Embryonic facial prominence (tissue), 1 donor: Measurements from ENCODE around the gene MKNK1.
"Not testable (repeated sequence)": the region's sequence is repeated elsewhere in the genome, so short reads cannot be mapped to it uniquely, and the experiment has no call there.

Experiments used
- DNase-seq: peaks from one replicate; pipeline ENCODE4 v3.0.0-alpha.2; 2016; ENCODE audit errors: extremely low spot score

MKNK1 gene

DNA sequence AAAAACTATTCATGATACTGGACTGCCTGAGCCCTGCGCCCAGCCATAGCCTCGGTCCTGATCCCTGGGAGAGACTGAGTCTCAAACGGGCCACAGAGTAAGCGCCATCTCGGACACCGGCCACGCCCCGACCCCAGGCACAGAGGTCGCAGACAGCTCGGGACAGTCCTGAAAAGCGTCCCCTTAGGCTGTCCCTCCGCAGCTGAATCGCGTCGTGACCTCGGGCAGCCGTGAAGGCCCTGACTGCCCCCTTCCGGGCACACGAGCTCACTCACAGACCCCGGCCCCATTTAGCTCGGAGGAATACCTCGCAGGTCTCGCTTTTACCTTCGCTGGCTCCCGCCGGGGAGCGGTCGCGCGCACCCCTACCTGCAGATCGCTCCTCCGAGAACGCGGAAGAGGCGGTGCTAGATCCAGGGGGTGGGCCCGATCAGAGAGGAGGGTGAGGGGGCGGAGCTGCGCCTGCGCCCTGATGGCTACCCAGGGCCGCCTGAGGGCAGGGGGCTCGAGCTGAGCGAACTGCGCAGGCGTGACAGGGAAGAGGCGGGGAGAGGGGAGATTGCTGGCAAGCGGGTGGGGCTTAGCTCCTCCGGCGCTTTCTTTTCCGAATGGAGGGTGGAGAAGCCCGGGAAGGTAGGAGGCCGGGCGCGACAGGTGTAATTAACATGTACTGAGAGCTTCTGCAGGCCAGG lies at the start of gene MKNK1:
MKNK1 (minus strand) TSS at position 411 of the 692 bp plus-strand sequence. CDS start 20,941 bp downstream, outside the sequence.
- peak; percentile 92 for DNase-seq

- DNase-seq = no peak
Measured at GRCh38 chr1:46653405-46653958, 49.4 kb upstream of the MKNK1 start.

DNA sequence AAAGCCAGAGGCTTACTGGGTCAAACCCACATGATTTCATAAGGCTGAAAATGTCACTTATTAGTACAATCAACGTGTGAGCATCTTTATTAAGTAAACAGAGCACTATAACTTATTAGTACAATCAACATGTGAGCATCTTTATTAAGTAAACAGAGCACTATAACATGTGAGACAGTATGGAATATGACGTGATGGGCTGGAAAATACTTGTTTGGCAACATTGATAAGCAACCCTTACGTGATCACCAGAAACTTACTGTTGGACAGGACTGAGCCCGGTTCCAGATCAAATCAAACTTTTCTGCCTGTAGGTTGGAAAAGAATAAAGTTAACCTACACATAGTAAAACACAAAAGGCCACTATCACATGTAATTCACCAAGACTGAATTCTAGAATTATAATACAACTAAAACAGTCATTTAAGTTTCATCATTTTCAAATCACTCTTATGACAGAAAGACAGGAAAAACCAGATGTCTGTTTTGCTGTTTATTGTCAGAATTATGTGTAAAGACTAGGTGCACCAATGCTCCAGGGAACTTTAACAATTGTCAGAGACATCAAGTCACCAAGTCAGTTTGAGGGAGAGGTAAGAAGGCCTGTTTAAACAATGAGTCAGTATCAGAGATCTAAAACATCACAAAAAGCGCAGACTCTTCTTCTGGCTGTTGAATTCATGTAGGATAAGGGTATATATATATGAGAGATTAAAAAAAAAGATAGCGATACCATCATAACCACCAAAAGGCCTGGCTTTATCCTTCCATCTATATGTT lies 48.4 kb upstream of the MKNK1 start:
- DNase-seq = no peak

- not testable (repeated sequence) for DNase-seq
Measured at GRCh38 chr1:46651152-46651551, 47.1 kb upstream of the MKNK1 start.

GRCh38 chr1:46650491-46650890 lies 46.4 kb upstream of the MKNK1 start:
- DNase-seq = no peak

DNA sequence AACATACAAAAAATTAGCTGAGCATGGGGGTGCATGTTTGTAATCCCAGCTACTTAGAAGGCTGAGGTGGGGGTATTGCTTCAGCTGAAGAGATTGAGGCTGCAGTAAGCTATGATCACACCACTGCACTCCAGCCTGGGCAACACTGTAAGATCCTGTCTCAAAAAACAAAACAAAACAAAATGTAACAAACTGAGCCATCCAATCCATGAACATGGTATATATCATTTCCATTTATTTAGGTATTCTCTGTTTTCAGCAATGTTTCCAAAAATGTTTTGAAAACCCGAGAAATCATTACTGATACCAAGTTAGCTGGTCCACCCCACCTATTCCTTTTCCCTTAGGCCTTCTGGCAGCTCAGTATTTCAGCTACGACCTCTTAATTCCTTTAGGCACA lies 45.7 kb upstream of the MKNK1 start:
- no peak for DNase-seq

DNA sequence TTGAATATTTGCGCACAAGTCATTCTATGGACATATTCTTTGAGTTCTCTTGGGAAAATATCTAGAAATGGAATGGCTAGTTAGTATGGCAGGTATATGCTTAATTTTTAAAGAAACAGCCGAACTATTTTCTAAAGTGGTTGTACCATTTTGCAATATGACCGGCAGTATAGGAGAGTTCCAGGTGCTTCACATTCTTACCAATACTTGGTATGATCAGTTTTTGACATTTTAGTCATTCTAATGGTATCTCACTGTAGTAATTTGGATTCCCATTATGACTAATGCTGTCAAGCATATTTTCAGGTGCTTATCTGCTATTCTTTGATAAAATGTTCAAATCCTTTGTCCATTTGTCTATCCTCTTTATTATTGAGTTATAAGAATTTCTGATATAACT lies 43.5 kb upstream of the MKNK1 start:
- no peak for DNase-seq

DNA sequence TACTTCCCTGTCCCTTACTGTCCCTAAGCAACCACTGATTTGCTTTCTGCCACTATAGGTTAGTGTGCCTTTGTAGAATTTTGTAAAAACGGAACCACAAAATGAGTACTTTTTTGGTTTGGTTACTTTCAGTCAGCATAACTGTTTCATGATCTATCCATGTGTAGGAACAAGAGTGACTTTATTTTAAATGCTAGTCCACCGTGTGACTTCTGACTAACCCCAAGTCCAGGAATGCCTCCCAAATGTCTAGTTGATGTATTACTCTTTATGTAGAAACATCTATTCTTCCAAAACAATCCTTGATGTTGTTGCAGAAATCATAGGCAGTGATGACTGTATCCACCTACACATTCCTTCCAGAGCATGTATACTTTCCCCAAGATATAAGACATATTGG lies 42.8 kb upstream of the MKNK1 start:
- DNase-seq = no peak

GRCh38 chr1:46646331-46646730 lies 42.3 kb upstream of the MKNK1 start:
- DNase-seq = no peak

- no peak for DNase-seq
Measured at GRCh38 chr1:46645815-46646214, 41.7 kb upstream of the MKNK1 start.

GRCh38 chr1:46643368-46643775 lies 39.3 kb upstream of the MKNK1 start:
- DNase-seq = no peak

DNA sequence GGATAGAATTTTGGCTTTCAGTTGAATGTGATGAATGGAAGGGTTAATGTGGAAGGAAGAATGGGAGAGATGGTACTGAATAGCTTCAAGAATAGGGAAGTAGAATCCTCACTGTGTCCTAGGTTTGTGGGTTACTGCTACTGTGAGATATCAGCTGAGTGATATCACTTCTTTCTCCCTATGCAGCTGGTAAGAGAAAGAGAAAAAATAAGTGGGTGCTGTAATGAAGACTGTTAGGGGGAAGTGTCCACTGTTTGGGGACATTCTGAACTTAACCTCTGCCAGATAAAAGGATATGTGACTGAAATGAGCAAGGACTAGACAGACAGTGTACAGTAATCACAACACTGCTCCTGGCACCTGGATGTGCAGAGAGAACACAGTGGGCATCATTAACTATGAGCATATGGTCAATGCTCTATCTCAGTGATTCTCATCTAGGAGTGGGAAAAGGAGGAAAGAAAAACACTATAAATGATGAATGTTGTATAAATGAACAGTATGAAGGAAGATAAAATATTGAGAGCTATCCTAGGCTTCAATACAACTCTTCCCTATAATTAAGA lies 38.1 kb upstream of the MKNK1 start:
- DNase-seq = no peak

DNA sequence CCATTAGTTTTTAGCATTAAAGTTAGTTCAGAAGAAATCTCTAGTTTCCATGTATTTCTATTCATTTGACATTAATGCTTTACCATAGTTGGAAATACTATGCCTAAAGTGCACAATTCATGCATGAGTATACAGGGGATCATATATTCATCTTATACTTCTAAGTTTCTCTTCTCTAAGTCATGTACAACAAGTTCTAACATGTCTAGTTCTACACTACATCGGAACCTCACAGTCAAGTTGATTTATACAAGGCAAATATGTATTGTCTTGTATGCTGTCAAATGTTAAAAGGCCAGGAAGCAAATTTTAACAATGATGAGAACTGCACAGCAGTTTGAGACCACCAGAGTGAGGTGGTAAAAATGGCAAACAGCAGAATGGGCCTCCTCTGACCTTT lies 35.5 kb upstream of the MKNK1 start:
- DNase-seq = no peak

GRCh38 chr1:46638921-46639320 lies 34.9 kb upstream of the MKNK1 start:
- no peak for DNase-seq

- DNase-seq = no peak
Measured at GRCh38 chr1:46637444-46638083, 33.5 kb upstream of the MKNK1 start.

DNA sequence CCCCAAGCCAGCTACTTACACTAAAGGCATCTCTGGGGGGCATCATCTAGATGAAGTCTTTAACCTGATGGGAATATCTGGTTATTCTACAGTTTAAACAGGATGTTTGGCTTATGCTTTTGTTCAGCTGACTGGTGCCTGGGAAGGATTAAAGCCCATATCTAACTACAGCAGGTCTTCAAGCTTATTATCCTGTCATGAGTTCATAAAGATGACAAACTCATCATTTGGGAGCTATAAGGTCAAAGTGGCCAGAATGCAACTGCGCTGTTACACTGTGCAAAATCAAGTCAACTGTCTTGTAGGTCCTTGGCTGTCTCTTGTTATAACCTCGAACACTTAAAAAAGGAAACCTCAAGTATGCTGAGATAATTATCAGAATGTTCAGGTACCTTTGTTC lies 31.1 kb upstream of the MKNK1 start:
- no peak for DNase-seq

DNA sequence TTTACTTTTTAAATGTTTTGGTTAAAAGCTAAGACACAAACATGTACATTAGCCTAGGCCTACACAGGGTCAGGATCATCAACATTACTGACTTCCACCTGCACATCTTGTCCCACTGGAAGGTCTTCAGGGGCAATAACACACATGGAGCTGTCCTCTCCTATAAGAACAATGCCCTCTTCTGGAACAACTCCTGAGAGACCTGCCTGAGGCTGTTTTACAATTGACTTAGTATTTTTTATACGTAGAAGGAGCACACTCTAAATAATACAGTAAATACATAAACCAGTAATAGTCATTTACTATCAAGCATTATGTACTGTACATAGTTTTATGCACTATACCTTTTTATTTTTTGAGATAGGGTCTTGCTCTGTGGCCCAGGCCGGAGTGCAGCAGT lies 26.7 kb upstream of the MKNK1 start:
- no peak for DNase-seq

- DNase-seq = no peak
Measured at GRCh38 chr1:46623743-46624644, 19.9 kb upstream of the MKNK1 start.

DNA sequence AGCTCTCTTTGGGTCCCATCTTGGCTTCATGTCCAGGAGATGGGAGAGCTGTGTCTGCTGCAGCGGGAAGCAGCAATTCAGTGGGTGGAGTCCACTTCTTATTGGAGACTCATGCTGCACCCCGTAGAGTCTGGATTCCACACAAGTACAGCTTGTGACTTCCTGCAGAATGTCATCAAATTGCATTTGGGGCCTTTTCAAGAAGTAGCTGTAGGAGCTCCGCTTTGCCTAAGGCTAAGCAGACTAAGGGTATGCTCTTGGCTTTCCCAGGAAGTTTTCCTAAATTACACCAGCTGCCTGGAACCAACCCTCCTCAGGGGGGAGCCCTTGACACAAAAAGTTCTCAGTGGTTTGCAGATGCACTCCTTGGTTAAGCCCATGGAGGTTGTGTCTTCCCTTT lies 18.3 kb upstream of the MKNK1 start:
- DNase-seq = no peak

GRCh38 chr1:46621930-46622329 lies 17.9 kb upstream of the MKNK1 start:
- no peak for DNase-seq

- no peak for DNase-seq
Measured at GRCh38 chr1:46619656-46620258, 15.7 kb upstream of the MKNK1 start.
